ENCODE measurements around the gene TOM1. TPM values are rescaled to one million over a fixed set of nuclear protein-coding genes. Genes with fewer than 3 reads are reported as not detected.

Gene TOM1
- total RNA-seq, 1 donor from 2014 or later = 29.6 TPM

GRCh38 chr22:35317680-35318290, 18.1 kb downstream of the TOM1 start:
- H3K4me2 ChIP-seq (ENCODE audit: low read length) = no peak overlapping the region
- peaks cover 16% of the 10 kb centered on the region for H3K4me1 Mint-ChIP-seq (ENCODE audit: low read depth, unreplicated experiment)
- peaks cover 63% of the 10 kb centered on the region for H4K20me1 ChIP-seq (ENCODE audit: insufficient read depth, low read length)
- DNase-seq (ENCODE audit: low read depth) (no peak), FAIRE-seq (no peak)
- peaks cover 25% of the 10 kb centered on the region for H3K36me3 Mint-ChIP-seq (ENCODE audit: low read depth, unreplicated experiment)
- no peak overlapping the region for H2AFZ ChIP-seq (ENCODE audit: low read depth, low read length)
- H3K9ac ChIP-seq (ENCODE audit: low read length) = no peak overlapping the region
- H3K79me2 ChIP-seq (ENCODE audit: insufficient read depth, low read length) = peaks cover 19% of the 10 kb centered on the region
- peaks cover 19% of the 10 kb centered on the region for H3K4me1 ChIP-seq (ENCODE audit: insufficient read depth, low read length)
- TF ChIP-seq, protein P1, sequence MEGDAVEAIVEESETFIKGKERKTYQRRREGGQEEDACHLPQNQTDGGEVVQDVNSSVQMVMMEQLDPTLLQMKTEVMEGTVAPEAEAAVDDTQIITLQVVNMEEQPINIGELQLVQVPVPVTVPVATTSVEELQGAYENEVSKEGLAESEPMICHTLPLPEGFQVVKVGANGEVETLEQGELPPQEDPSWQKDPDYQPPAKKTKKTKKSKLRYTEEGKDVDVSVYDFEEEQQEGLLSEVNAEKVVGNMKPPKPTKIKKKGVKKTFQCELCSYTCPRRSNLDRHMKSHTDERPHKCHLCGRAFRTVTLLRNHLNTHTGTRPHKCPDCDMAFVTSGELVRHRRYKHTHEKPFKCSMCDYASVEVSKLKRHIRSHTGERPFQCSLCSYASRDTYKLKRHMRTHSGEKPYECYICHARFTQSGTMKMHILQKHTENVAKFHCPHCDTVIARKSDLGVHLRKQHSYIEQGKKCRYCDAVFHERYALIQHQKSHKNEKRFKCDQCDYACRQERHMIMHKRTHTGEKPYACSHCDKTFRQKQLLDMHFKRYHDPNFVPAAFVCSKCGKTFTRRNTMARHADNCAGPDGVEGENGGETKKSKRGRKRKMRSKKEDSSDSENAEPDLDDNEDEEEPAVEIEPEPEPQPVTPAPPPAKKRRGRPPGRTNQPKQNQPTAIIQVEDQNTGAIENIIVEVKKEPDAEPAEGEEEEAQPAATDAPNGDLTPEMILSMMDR (IDR thresholded peaks at IDR 0.05; ENCODE audit: insufficient read depth, low read depth, low read length) = no peak
- no peak for TF ChIP-seq EZH2 (IDR thresholded peaks at IDR 0.05; ENCODE audit: insufficient read depth, low read length)
- no peak overlapping the region for H3K4me3 Mint-ChIP-seq (ENCODE audit: unreplicated experiment)
- H3K9me3 ChIP-seq (ENCODE audit: insufficient read depth, low read depth, low read length) = no peaks in the 10 kb centered on the region
- H3K27ac ChIP-seq (ENCODE audit: low read depth, low read length) = no peak overlapping the region
- no peak overlapping the region for H3K27ac Mint-ChIP-seq (ENCODE audit: unreplicated experiment)
- no peaks in the 10 kb centered on the region for H3K27me3 ChIP-seq (ENCODE audit: insufficient read depth, low read length)
- H3K4me3 ChIP-seq (ENCODE audit: insufficient read depth, low read depth, low read length) = no peak overlapping the region
- peaks cover 6% of the 10 kb centered on the region for H3K36me3 ChIP-seq (ENCODE audit: insufficient read depth, low read length)
- H3K9me3 Mint-ChIP-seq (ENCODE audit: unreplicated experiment) = no peaks in the 10 kb centered on the region
- H3K27me3 Mint-ChIP-seq (ENCODE audit: low read depth, unreplicated experiment) = peaks cover 1% of the 10 kb centered on the region

GRCh38 chr22:35318346-35319215, 18.9 kb downstream of the TOM1 start:
- Histone ChIP-seq H3K79me2 (ENCODE audit: insufficient read depth, low read length) (peaks cover 19% of the 10 kb centered on the region), H3K4me3 (ENCODE audit: insufficient read depth, low read depth, low read length) (no peak overlapping the region), H3K36me3 (ENCODE audit: insufficient read depth, low read length) (peaks cover 9% of the 10 kb centered on the region), H3K9ac (ENCODE audit: low read length) (no peak overlapping the region), H3K27ac (ENCODE audit: low read depth, low read length) (no peak overlapping the region), H3K4me2 (ENCODE audit: low read length) (no peak overlapping the region), H4K20me1 (ENCODE audit: insufficient read depth, low read length) (peaks cover 59% of the 10 kb centered on the region), H3K9me3 (ENCODE audit: insufficient read depth, low read depth, low read length) (no peaks in the 10 kb centered on the region), H2AFZ (ENCODE audit: low read depth, low read length) (no peak overlapping the region), H3K4me1 (ENCODE audit: insufficient read depth, low read length) (peaks cover 11% of the 10 kb centered on the region), H3K27me3 (ENCODE audit: insufficient read depth, low read length) (no peaks in the 10 kb centered on the region)
- DNase-seq (ENCODE audit: low read depth) (no peak), FAIRE-seq (no peak)
- H3K4me3 Mint-ChIP-seq (ENCODE audit: unreplicated experiment) = no peak overlapping the region
- TF ChIP-seq, protein P1 (IDR thresholded peaks at IDR 0.05; ENCODE audit: insufficient read depth, low read depth, low read length) = no peak
- no peak for TF ChIP-seq EZH2 (IDR thresholded peaks at IDR 0.05; ENCODE audit: insufficient read depth, low read length)
- peaks cover 31% of the 10 kb centered on the region for H3K36me3 Mint-ChIP-seq (ENCODE audit: low read depth, unreplicated experiment)
- no peaks in the 10 kb centered on the region for H3K9me3 Mint-ChIP-seq (ENCODE audit: unreplicated experiment)
- peaks cover 1% of the 10 kb centered on the region for H3K27me3 Mint-ChIP-seq (ENCODE audit: low read depth, unreplicated experiment)
- no peak overlapping the region for H3K27ac Mint-ChIP-seq (ENCODE audit: unreplicated experiment)
- peaks cover 10% of the 10 kb centered on the region for H3K4me1 Mint-ChIP-seq (ENCODE audit: low read depth, unreplicated experiment)
